ENCODE results near the gene LAMTOR3.

DNA sequence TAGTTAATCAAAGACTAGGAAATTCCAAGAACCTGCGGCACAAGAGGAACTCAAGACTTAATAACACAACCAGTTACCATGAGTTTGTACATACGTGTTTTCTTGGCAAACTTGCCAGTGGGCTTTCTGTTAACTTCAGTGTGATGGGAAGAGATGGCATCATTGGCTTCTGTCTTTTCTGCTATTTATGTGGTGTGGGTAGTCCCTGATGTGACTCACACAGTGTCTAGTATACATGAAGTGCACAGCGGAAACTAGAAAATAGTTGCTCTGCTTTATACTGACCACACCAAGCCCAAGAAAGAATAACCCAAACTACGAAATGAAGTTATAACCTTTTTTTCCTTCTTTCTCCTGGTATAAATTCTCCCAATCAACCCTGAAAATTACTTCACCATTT is 53.1 kb downstream of the LAMTOR3 start:
- TF ChIP-seq, protein P1, sequence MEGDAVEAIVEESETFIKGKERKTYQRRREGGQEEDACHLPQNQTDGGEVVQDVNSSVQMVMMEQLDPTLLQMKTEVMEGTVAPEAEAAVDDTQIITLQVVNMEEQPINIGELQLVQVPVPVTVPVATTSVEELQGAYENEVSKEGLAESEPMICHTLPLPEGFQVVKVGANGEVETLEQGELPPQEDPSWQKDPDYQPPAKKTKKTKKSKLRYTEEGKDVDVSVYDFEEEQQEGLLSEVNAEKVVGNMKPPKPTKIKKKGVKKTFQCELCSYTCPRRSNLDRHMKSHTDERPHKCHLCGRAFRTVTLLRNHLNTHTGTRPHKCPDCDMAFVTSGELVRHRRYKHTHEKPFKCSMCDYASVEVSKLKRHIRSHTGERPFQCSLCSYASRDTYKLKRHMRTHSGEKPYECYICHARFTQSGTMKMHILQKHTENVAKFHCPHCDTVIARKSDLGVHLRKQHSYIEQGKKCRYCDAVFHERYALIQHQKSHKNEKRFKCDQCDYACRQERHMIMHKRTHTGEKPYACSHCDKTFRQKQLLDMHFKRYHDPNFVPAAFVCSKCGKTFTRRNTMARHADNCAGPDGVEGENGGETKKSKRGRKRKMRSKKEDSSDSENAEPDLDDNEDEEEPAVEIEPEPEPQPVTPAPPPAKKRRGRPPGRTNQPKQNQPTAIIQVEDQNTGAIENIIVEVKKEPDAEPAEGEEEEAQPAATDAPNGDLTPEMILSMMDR (IDR thresholded peaks at IDR 0.05): no peak
- no peak for TF ChIP-seq ZFX (IDR thresholded peaks at IDR 0.05; ENCODE audit: borderline replicate concordance)
